Measurements from ENCODE around the gene HUWE1.

Gene HUWE1

GRCh38 chrX:53704294-53704693 is 17.8 kb upstream of the HUWE1 start:
- TF ChIP-seq SIN3A (IDR thresholded peaks at IDR 0.05; ENCODE audit: borderline replicate concordance, insufficient read depth, low read length) (no peak), POLR2AphosphoS5 (IDR thresholded peaks at IDR 0.05; ENCODE audit: low read depth, low read length) (no peak), REST (IDR thresholded peaks at IDR 0.05; ENCODE audit: insufficient read depth in 1 of 2, low read depth in 2 of 2, low read length in 2 of 2) (no peak), FOXP2 (optimal IDR thresholded peaks at IDR 0.05; ENCODE audit: borderline replicate concordance, extremely low read depth, extremely low read length, insufficient read depth) (no peak), TAF1 (IDR thresholded peaks at IDR 0.05; ENCODE audit: borderline replicate concordance, insufficient read depth, low read length) (no peak)

- TF ChIP-seq TAF1 (IDR thresholded peaks at IDR 0.05; ENCODE audit: borderline replicate concordance, insufficient read depth, low read length) (no peak), REST (IDR thresholded peaks at IDR 0.05; ENCODE audit: insufficient read depth in 1 of 2, low read depth in 2 of 2, low read length in 2 of 2) (no peak), POLR2AphosphoS5 (IDR thresholded peaks at IDR 0.05; ENCODE audit: low read depth, low read length) (no peak), SIN3A (IDR thresholded peaks at IDR 0.05; ENCODE audit: borderline replicate concordance, insufficient read depth, low read length) (no peak), FOXP2 (optimal IDR thresholded peaks at IDR 0.05; ENCODE audit: borderline replicate concordance, extremely low read depth, extremely low read length, insufficient read depth) (no peak)
These were observed 9.5 kb upstream of the HUWE1 start for GRCh38 chrX:53695946-53696549.

GRCh38 chrX:53694642-53695041 is 8.1 kb upstream of the HUWE1 start:
- TF ChIP-seq SIN3A (IDR thresholded peaks at IDR 0.05; ENCODE audit: borderline replicate concordance, insufficient read depth, low read length) (no peak), TAF1 (IDR thresholded peaks at IDR 0.05; ENCODE audit: borderline replicate concordance, insufficient read depth, low read length) (no peak), FOXP2 (optimal IDR thresholded peaks at IDR 0.05; ENCODE audit: borderline replicate concordance, extremely low read depth, extremely low read length, insufficient read depth) (no peak), REST (IDR thresholded peaks at IDR 0.05; ENCODE audit: insufficient read depth in 1 of 2, low read depth in 2 of 2, low read length in 2 of 2) (no peak), POLR2AphosphoS5 (IDR thresholded peaks at IDR 0.05; ENCODE audit: low read depth, low read length) (no peak)

- no peak for TF ChIP-seq POLR2AphosphoS5 (IDR thresholded peaks at IDR 0.05; ENCODE audit: low read depth, low read length)
- no peak for TF ChIP-seq TAF1 (IDR thresholded peaks at IDR 0.05; ENCODE audit: borderline replicate concordance, insufficient read depth, low read length)
- no peak for TF ChIP-seq FOXP2 (optimal IDR thresholded peaks at IDR 0.05; ENCODE audit: borderline replicate concordance, extremely low read depth, extremely low read length, insufficient read depth)
- no peak for TF ChIP-seq REST (IDR thresholded peaks at IDR 0.05; ENCODE audit: insufficient read depth in 1 of 2, low read depth in 2 of 2, low read length in 2 of 2)
- TF ChIP-seq SIN3A (IDR thresholded peaks at IDR 0.05; ENCODE audit: borderline replicate concordance, insufficient read depth, low read length) = no peak
These were observed 1.8 kb upstream of the HUWE1 start for GRCh38 chrX:53688300-53688699.
